A549 (cell line): ENCODE measurements around the gene MGAT5.

Experiments
- BHLHE40 ChIP-seq: IDR thresholded peaks from 2 replicates; pipeline ENCODE4 v1.6.1; 2012; ENCODE audit warnings: low read depth, low read length, inconsistent platforms
- HOXA7 ChIP-seq: fragments of 250-450 bp; sonication (Bioruptor Pico); IDR thresholded peaks from 2 replicates; pipeline ENCODE4 v1.5.0; 2020; ENCODE audit warnings: mild to moderate bottlenecking, moderate library complexity
- POLR2A ChIP-seq: IDR thresholded peaks from 2 replicates; pipeline ENCODE4 v1.6.1; 2012; ENCODE audit warnings: mild to moderate bottlenecking, low read length
- RCOR1 ChIP-seq: fragments of 150-350 bp; IDR thresholded peaks from 2 replicates; pipeline ENCODE4 v1.6.1; 2014; ENCODE audit warnings: antibody characterized with exemption, low read length, low read depth
- ZSCAN20 ChIP-seq: fragments of 250-450 bp; sonication (Bioruptor Pico); IDR thresholded peaks from 2 replicates; pipeline ENCODE4 v1.8.0; 2022; ENCODE audit warnings: mild to moderate bottlenecking, moderate library complexity
- TF ChIP-seq, protein P1 (sequence below): IDR thresholded peaks from 2 replicates; pipeline ENCODE4 v1.6.1; 2012
- TF ChIP-seq, protein P2 (sequence below): fragments of >200 bp; sonication (Bioruptor Twin); formaldehyde crosslinking; IDR thresholded peaks from 3 replicates; pipeline ENCODE4 v1.5.1; 2016

DNA sequence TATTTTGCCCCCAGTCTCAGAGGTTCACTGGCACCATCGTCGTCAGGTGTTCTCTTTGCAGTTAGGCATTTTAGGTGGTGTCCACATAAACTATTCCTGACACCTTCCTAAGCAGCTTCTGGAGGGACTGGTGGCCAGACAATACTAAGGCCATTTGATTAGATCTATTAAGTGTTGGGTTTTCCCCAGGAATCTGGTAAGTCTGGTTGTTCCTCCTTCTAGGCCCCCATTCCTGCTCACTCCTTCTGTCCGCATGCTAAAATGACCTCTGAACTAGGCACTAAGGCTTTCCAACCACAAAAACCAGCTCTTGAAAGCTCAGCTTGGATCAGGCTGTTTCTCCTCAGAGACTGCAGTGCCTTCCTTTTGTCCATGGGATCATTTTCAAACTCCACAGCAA is 100.7 kb downstream of the MGAT5 start:
- TF ChIP-seq, protein P1, sequence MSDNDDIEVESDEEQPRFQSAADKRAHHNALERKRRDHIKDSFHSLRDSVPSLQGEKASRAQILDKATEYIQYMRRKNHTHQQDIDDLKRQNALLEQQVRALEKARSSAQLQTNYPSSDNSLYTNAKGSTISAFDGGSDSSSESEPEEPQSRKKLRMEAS = no peak
- no peak for TF ChIP-seq HOXA7
- no peak for TF ChIP-seq BHLHE40
- TF ChIP-seq ZSCAN20 = no peak
- no peak for TF ChIP-seq POLR2A
- TF ChIP-seq, protein P2, sequence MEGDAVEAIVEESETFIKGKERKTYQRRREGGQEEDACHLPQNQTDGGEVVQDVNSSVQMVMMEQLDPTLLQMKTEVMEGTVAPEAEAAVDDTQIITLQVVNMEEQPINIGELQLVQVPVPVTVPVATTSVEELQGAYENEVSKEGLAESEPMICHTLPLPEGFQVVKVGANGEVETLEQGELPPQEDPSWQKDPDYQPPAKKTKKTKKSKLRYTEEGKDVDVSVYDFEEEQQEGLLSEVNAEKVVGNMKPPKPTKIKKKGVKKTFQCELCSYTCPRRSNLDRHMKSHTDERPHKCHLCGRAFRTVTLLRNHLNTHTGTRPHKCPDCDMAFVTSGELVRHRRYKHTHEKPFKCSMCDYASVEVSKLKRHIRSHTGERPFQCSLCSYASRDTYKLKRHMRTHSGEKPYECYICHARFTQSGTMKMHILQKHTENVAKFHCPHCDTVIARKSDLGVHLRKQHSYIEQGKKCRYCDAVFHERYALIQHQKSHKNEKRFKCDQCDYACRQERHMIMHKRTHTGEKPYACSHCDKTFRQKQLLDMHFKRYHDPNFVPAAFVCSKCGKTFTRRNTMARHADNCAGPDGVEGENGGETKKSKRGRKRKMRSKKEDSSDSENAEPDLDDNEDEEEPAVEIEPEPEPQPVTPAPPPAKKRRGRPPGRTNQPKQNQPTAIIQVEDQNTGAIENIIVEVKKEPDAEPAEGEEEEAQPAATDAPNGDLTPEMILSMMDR = no peak
- TF ChIP-seq RCOR1 = no peak
